NT2/D1 (cell line): ENCODE measurements around the gene CCDC15.

Experiments
- SUZ12 ChIP-seq: IDR thresholded peaks from 2 replicates; pipeline ENCODE4 v1.6.1; 2011; ENCODE audit not compliant: insufficient read length, insufficient read depth; ENCODE audit errors: extremely low read depth
- YY1 ChIP-seq: IDR thresholded peaks from 2 replicates; pipeline ENCODE4 v1.6.1; 2011; ENCODE audit not compliant: insufficient read length, insufficient read depth
- ZNF274 ChIP-seq: IDR thresholded peaks from 2 replicates; pipeline ENCODE4 v1.6.1; 2011; ENCODE audit warnings: mild to moderate bottlenecking, low read depth, low read length

DNA sequence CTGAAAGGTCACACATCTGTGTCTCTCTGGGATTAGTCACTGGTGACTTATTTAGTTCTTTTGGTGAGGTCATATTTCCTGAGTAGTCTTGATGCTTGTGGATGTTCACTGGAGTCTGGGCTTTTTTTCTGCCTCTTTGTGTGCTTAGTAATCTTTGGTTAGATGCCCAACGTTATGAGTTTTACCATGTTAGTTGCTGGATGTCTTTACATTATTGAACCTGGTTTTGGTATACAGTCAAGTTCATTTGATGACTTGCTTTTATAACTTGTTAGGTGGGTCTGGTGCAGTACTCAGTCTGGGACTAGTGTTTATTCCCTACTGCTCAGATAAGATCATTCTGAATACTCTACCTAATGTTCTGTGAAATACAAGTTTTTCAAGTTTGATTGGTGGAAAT, 82.9 kb downstream of the CCDC15 start:
- TF ChIP-seq YY1 = no peak
- no peak for TF ChIP-seq SUZ12
- no peak for TF ChIP-seq ZNF274
